NCI-H2196 treated with DMSO at 0.1 percent for 48 hours (cell line): ENCODE data around the gene SLC35A3.

ENCODE experiments used
- DNase-seq: peaks from one replicate; lab custom pipeline; 2025; ENCODE audit not compliant: unreplicated experiment; lab: John Stamatoyannopoulos, UW

The SLC35A3 gene

DNA sequence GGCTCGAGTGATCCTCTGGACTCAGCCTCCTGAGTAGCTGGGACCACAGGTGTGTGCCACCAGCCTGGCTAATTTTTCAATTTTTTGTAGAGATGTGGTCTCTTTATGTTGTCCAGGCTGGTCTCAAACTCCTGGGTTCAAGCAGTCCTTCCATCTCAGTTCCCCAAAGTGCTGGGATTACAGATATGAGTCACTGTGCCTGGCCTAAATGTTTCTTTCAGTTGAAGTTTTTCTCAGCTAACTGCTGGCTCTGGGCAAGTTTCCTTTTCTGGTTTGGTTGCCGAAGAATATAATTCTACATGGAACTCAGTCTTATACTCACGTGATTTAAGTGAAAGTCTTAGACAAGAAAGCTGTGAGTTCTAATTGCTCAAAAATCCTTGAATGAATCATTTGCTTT, 106.0 kb downstream of the SLC35A3 start:
- DNase-seq, result no peak

DNA sequence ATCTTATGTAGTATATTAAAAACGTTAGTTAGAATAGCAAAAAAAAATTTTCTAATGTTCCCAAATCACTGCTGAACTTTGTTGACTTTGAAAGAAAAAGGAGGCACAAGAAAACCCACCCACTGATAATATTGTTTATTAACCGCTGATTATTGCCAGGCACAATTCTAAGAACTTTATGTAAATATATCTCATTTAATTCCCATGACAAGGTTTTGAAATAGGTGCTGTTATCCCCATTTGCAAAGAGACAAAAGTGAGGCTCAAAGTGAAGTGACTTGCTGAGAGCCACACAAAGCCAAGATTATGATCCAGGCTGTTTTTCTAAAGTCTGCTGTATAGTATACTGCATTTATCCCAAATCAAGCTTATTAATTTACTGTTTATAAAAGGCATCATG, 106.5 kb downstream of the SLC35A3 start:
- DNase-seq, result no peak

DNA sequence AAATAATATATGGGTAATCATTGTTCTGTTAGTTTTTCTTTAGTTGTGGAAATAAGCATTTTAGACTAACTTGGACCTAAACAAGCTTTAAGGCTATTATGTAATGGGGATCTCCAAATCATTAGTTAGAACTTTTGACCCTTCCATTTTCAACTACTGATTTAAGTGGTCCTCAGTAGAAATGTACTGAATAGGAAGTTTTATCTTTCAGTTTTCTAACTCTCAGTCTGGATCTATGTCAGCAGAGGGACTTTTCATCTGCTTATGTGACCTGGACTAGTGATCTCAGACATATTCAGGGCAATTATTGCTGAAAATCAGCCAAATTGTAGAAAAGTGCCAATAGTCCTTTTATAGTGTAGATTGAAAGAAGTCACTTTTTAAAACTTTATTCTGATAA, 106.9 kb downstream of the SLC35A3 start:
- DNase-seq, result no peak

DNA sequence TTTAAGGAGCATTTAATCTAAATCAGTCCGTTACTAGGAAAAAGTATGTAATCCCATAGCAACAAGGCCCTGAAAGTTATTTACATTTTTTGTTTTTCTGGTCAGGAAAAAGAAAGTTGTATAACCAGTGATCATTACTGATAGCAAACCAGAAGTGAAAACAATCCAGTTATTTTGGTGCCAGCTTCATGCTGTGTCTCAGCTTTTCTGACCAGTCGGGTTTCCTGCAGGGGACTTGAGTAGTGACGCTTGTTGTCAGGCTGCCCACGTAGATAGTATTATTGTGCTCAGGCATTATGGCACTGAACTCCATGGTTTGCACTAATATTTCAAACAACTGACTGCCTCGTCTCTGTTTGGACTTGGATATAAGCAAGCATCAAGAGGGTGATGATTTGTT, 107.7 kb downstream of the SLC35A3 start:
- no peak for DNase-seq

DNA sequence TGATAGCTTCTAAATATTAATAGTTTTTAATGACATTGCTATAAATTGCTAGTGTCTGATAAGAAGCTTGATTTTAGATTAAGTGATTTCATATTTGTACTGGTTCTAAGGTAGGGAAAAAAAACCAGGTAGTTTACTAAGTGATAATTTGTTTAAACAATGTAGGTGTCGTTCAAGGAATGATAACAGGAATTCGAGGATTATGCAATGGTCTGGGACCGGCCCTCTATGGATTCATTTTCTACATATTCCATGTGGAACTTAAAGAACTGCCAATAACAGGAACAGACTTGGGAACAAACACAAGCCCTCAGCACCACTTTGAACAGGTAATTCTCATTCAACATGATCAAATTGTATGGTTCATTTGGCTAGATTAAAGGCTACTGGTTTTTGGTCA, 110.5 kb downstream of the SLC35A3 start:
- DNase-seq, result no peak
